H1 (cell line): ENCODE results near the gene ZNF334. TPM values are rescaled to one million over a fixed set of nuclear protein-coding genes. Genes with fewer than 3 reads are reported as not detected.

Experiments
- BCL11A ChIP-seq, 2 experiments: IDR thresholded peaks; one replicate each; pipeline ENCODE4 v1.6.1; 2011; ENCODE audit warnings: low read depth in 2 of 2, low read length in 2 of 2, mild to moderate bottlenecking in 2 of 2
- CBX8 ChIP-seq: fragments of 300-800, 300-1000 bp; sonication (generic); IDR thresholded peaks from 2 replicates; pipeline ENCODE4 v1.7.1; 2016; ENCODE audit warnings: low read depth, low read length, borderline replicate concordance
- CHD1 ChIP-seq: IDR thresholded peaks from 2 replicates; pipeline ENCODE4 v1.6.1; 2012; ENCODE audit warnings: low read depth, low read length, improper control_type of control experiment
- CHD2 ChIP-seq: IDR thresholded peaks from 2 replicates; pipeline ENCODE4 v1.6.1; 2012; ENCODE audit warnings: low read length, improper control_type of control experiment
- MAFK ChIP-seq: IDR thresholded peaks from 2 replicates; pipeline ENCODE4 v1.6.1; 2012; ENCODE audit warnings: low read depth, mild to moderate bottlenecking, improper control_type of control experiment, low read length
- RNF2 ChIP-seq: fragments of 200-900, 300-1000 bp; sonication (generic); IDR thresholded peaks from 2 replicates; pipeline ENCODE4 v1.7.1; 2016; ENCODE audit warnings: borderline replicate concordance, low read depth, mild to moderate bottlenecking, antibody characterized with exemption, low read length; ENCODE audit not compliant: poor library complexity, severe bottlenecking; ENCODE audit errors: missing control alignments
- RXRA ChIP-seq: IDR thresholded peaks from 2 replicates; pipeline ENCODE4 v1.6.1; 2011; ENCODE audit warnings: low read depth, mild to moderate bottlenecking, low read length, moderate library complexity; ENCODE audit not compliant: insufficient read depth
- SAP30 ChIP-seq: fragments of 300-600 bp; sonication (generic); IDR thresholded peaks from 2 replicates; pipeline ENCODE4 v1.7.1; 2012; ENCODE audit warnings: low read length, moderate library complexity, mild to moderate bottlenecking, inconsistent platforms; ENCODE audit not compliant: insufficient read depth, insufficient replicate concordance
- SP1 ChIP-seq: IDR thresholded peaks from 2 replicates; pipeline ENCODE4 v1.6.1; 2011; ENCODE audit warnings: low read depth, low read length
- TAF1 ChIP-seq: IDR thresholded peaks from 2 replicates; pipeline ENCODE4 v1.6.1; 2011; ENCODE audit warnings: mild to moderate bottlenecking, low read depth, low read length
- YY1 ChIP-seq: IDR thresholded peaks from 2 replicates; pipeline ENCODE4 v1.6.1; 2011; ENCODE audit warnings: low read depth, mild to moderate bottlenecking, low read length
- ZNF274 ChIP-seq: IDR thresholded peaks from 2 replicates; pipeline ENCODE4 v1.7.0; 2012; ENCODE audit warnings: low read length, borderline replicate concordance; ENCODE audit errors: extremely low read depth
- polyA plus RNA-seq, 7 experiments: library from polyadenylated mRNA; depleted of rRNA in 3 of 7; stranded (reverse) in 5 of 7; unstranded in 2 of 7; fragments of >200 nt in 5 of 7; fragments of 200-250 nt in 2 of 7; gene quantifications; 1 replicate in 5 of 7; 2 replicates in 1 of 7; 4 replicates in 1 of 7; pipeline versions ENCODE4 v1.2.1 to v1.2.3, GENCODE V29; 2011 to 2013; ENCODE audit warnings: missing spikeins in 2 of 7, mixed read lengths in 2 of 7
- total RNA-seq: library from RNA; stranded (reverse); fragmentation: NEBNext Ultra II Directional; extraction: Animal tissue kit (Norgen Biotek cat#: 25700); gene quantifications from 2 replicates; pipeline ENCODE4 v1.2.1, GENCODE V29; 2021

ZNF334 gene
- total and polyA plus RNA-seq, 2 of the 8 experiments (the other 6 are each of a cell fraction or from before 2014, with no cell fraction given), result 8.8 to 17.8 TPM

DNA sequence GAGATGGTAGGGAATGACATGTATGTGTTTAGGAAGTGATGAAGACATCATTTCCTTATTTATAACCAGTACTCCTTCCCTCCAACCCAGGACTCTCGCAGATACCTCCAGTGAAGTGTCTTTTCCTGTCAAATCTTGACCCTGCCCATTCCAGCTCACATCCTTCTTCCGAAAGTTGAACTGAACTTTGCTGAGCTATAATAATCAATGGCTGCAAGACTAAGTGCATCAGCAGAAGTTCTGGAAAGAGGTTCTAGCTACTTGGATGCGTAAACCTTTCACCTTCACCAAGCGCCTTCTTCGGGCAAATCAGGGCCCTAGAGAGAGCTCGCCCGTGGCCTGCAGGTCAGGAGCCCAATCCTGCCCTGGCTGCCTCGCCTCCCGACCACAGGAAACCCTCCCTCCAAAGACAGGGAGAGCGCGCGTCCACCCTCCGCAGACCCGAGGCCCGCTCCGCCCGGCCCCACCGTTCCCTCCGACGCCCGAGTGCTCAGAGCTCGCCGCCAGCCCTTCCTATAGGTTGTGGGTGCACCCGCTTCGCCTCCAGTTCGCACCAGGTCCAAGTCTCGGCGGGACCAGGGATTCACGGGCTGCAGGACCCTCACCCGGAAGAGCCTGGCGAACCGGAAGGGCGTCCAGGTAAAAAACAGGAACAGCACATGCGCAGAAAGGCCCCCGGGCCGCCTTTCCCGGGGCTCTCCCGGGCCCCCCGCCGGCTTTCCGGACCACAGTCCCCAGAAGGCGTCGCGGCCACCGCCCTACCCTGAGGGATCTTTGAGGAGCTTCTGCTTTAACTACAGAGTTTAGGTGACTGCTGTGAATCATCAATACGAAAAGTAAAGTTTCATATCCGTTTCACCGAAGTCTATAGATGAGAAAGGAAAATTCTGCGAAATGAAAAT, at the start of gene ZNF334 (continued):
- TF ChIP-seq SAP30, result peak; percentile 51
- TF ChIP-seq TAF1, result peak; percentile 68
- no peak for TF ChIP-seq ZNF274
- no peak for TF ChIP-seq CBX8
- no peak for TF ChIP-seq CHD1
- TF ChIP-seq MAFK, result no peak
- no peak for TF ChIP-seq RNF2
- TF ChIP-seq YY1, result 0 out of 2 replicates have a peak, but pooled peaks have one; percentile 24
- TF ChIP-seq CHD2, result peak; percentile 79
- TF ChIP-seq SP1, result no peak
- TF ChIP-seq BCL11A (IDR thresholded peaks at IDR 0.05; ENCODE audit: low read depth in 2 of 2, low read length in 2 of 2), result no peak
- no peak for TF ChIP-seq RXRA
- TF ChIP-seq, all 59 proteins: peak for 19
